Neuronal stem cell (in vitro differentiated cells): Measurements from ENCODE around the gene CRIP3.
A peak's percentile ranks its signal among the peaks of the same experiment; 100 is the strongest.

Source experiments
- DNase-seq: peaks from one replicate; pipeline ENCODE4 v3.0.0-alpha.2; 2013; ENCODE audit warnings: low spot score
- H2AFZ ChIP-seq: one replicate; pipeline ENCODE4 v1.6.1; 2013; ENCODE audit warnings: mild to moderate bottlenecking, low read length, inconsistent platforms
- H2AK5ac ChIP-seq: 2 replicates; pipeline ENCODE4 v1.6.1; 2013; ENCODE audit warnings: low read depth, mild to moderate bottlenecking, inconsistent platforms, low read length, moderate library complexity, mixed read lengths
- H2BK120ac ChIP-seq: 2 replicates; pipeline ENCODE4 v1.6.1; 2013; ENCODE audit warnings: low read depth, mild to moderate bottlenecking, inconsistent platforms, low read length, moderate library complexity, mixed read lengths
- H2BK12ac ChIP-seq: one replicate; pipeline ENCODE4 v1.6.1; 2013; ENCODE audit warnings: low read length, inconsistent platforms
- H2BK15ac ChIP-seq: 2 replicates; pipeline ENCODE4 v1.6.1; 2013; ENCODE audit warnings: mild to moderate bottlenecking, low read length, inconsistent platforms, mixed read lengths
- H2BK5ac ChIP-seq: one replicate; pipeline ENCODE4 v1.6.1; 2013; ENCODE audit warnings: inconsistent platforms, mild to moderate bottlenecking, low read length, moderate library complexity
- H3K14ac ChIP-seq: one replicate; pipeline ENCODE4 v1.6.1; 2013; ENCODE audit warnings: low read length, inconsistent platforms
- H3K18ac ChIP-seq: 2 replicates; pipeline ENCODE4 v1.6.1; 2013; ENCODE audit warnings: low read length, inconsistent platforms
- H3K23ac ChIP-seq: 2 replicates; pipeline ENCODE4 v1.6.1; 2013; ENCODE audit warnings: low read depth, mild to moderate bottlenecking, mixed read lengths, low read length, inconsistent platforms; ENCODE audit not compliant: poor library complexity
- H3K27ac ChIP-seq: replicated peaks from 3 replicates; pipeline ENCODE4 v1.5.1; 2013; ENCODE audit warnings: low read length, inconsistent platforms
- H3K27me3 ChIP-seq, 3 experiments: 2 replicates each; pipeline ENCODE4 v1.6.1; 2013; ENCODE audit warnings: low read length in 3 of 3, mild to moderate bottlenecking in 2 of 3, inconsistent platforms in 1 of 3, low read depth in 1 of 3, mixed read lengths in 1 of 3, moderate library complexity in 1 of 3; ENCODE audit not compliant: control insufficient read depth in 3 of 3, insufficient read depth in 3 of 3
- H3K36me3 ChIP-seq, 2 donors: replicated peaks in 1 of 2; 2 replicates each; pipeline ENCODE4 v1.6.1; 2013; ENCODE audit warnings: low read length in 2 of 2; ENCODE audit not compliant: control insufficient read depth in 2 of 2, insufficient read depth in 2 of 2
- H3K4ac ChIP-seq: 2 replicates; pipeline ENCODE4 v1.6.1; 2013; ENCODE audit warnings: inconsistent platforms, mild to moderate bottlenecking, low read length, moderate library complexity
- H3K4me1 ChIP-seq, 2 donors: 1 replicate in 1 of 2; 2 replicates in 1 of 2; pipeline ENCODE4 v1.6.1; 2013; ENCODE audit warnings: low read length in 2 of 2, low read depth in 1 of 2; ENCODE audit not compliant: control insufficient read depth in 2 of 2, insufficient read depth in 1 of 2
- H3K4me2 ChIP-seq: one replicate; pipeline ENCODE4 v1.6.1; 2013; ENCODE audit warnings: mild to moderate bottlenecking, low read length, inconsistent platforms; ENCODE audit not compliant: insufficient read depth, poor library complexity, severe bottlenecking
- H3K4me3 ChIP-seq, 2 donors: 2 replicates each; pipeline ENCODE4 v1.5.1; 2013; ENCODE audit warnings: low read length in 2 of 2, mild to moderate bottlenecking in 2 of 2, inconsistent platforms in 1 of 2, moderate library complexity in 1 of 2
- H3K79me1 ChIP-seq: one replicate; pipeline ENCODE4 v1.6.1; 2013; ENCODE audit warnings: low read depth, mild to moderate bottlenecking, inconsistent platforms, low read length, moderate library complexity
- H3K9ac ChIP-seq: one replicate; pipeline ENCODE4 v1.6.1; 2013; ENCODE audit warnings: mild to moderate bottlenecking, low read depth, low read length, inconsistent platforms; ENCODE audit not compliant: poor library complexity
- H3K9me3 ChIP-seq, 2 donors: replicated peaks in 1 of 2; 2 replicates each; pipeline versions ENCODE3 to v1.6.1; 2013; ENCODE audit warnings: low read length in 2 of 2, mild to moderate bottlenecking in 2 of 2, inconsistent platforms in 1 of 2, low read depth in 1 of 2, mixed read lengths in 1 of 2, moderate library complexity in 1 of 2; ENCODE audit not compliant: control insufficient read depth in 2 of 2, insufficient read depth in 1 of 2
- H4K8ac ChIP-seq: one replicate; pipeline ENCODE4 v1.6.1; 2013; ENCODE audit warnings: low read depth, mild to moderate bottlenecking, inconsistent platforms, low read length, moderate library complexity
- H4K91ac ChIP-seq: one replicate; pipeline ENCODE4 v1.6.1; 2013; ENCODE audit warnings: low read length, low read depth, mild to moderate bottlenecking, inconsistent platforms; ENCODE audit not compliant: poor library complexity
- WGBS, 2 donors: extraction: QIAGEN DNeasy Blood & Tissue Kit; methylation state at CpG; one replicate each; pipeline ENCODE4 v1.1.7; 2013; ENCODE audit warnings: missing lambda C conversion rate in 2 of 2, mixed read lengths in 1 of 2; ENCODE audit not compliant: insufficient read length in 2 of 2, insufficient replicate concordance in 1 of 2; ENCODE audit errors: extremely low coverage in 2 of 2; 5-methylcytosine and 5-hydroxymethylcytosine counted together

The CRIP3 gene

DNA sequence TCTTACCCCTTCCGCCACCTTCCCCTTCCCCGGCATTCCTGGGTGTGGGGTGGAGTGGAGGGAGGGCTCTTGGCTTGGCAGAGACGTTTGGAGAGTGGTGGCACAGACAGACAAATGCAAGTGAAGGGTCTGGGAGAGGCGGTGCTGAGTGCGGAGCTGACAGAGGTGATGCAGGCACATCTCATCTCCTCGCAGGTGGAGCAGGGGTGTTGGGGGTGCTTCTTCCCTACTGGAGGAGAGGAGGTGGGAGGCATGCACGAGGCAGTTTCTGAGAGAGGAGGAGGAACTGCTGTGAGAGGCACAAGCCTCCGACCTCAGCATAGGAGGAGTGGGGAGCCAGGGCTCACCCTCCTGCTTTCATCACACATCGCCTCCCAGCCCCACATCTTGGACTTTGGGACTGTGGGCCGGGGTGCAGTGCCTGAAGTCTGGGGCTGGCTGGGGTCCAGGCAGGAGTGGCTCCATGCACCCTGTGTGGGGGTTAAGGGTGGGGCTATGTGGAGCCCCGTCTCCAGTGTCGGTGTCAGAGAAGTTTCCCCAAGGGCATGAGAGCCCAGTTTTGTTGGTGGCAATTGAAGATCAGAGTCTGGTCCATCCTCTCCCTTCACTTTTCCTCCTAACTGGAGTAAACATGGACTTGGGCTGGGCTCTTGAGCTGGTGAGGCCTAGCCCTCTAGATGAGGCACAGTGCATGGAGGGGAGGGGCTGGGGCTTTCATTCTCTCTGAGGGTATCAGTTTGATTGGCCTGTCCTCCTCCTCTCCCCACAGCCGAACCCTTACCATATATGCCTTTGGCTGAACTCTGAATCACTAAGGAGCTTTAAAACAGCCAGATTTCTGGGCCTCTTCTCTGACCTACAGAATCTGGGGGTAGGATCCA lies 30.7 kb downstream of the CRIP3 start:
- Histone ChIP-seq H2BK120ac (peak overlapping the region; percentile 22), H3K36me3 (no peaks in the 10 kb centered on the region), H3K4ac (peak overlapping the region; percentile 44), H3K14ac (no peak overlapping the region), H2AK5ac (peak overlapping the region; percentile 85), H2AFZ (peak overlapping the region; percentile 34), H3K9me3 (no peaks in the 10 kb centered on the region), H4K8ac (no peak overlapping the region), H3K79me1 (no peaks in the 10 kb centered on the region), H3K9ac (peak overlapping the region; percentile 68), H3K23ac (peak overlapping the region; percentile 28), H3K4me2 (no peak overlapping the region), H2BK15ac (peak overlapping the region; percentile 93), H3K18ac (peak overlapping the region; percentile 76), H2BK12ac (peak overlapping the region; percentile 87), H4K91ac (peak overlapping the region; percentile 40), H3K4me3 (no peak overlapping the region), H3K27ac (no peak overlapping the region), H3K27me3 (peaks cover 0 to 34% (median 18%) of the 10 kb centered on the region in 3 experiments), H3K4me1 (peaks cover 24 to 32% of the 10 kb centered on the region in 2 donors), H2BK5ac (no peak overlapping the region)
- no peak for DNase-seq
- WGBS, 2 donors = no CpG with 5 or more reads among the region's 13 CpGs

DNA sequence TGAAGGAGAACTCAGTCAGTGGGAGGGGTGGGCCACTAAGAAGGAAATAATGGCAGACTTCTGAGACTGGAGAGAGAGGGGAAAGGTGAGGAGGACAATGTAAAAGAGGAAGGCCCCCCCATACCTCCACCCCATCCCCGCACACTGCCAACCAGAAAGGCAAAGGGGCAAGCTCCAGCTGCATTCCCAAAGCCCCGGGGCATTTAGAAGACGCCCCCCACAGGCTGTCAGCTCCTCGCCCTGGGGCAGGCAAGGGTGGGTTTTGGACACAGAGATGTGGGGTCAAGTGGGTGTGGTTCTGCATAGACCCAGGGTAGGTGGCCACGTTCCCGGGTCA lies 31.4 kb downstream of the CRIP3 start:
- peak overlapping the region; percentile 85 for H2AK5ac ChIP-seq
- peak overlapping the region; percentile 76 for H3K18ac ChIP-seq
- no peaks in the 10 kb centered on the region for H3K9me3 ChIP-seq
- H3K14ac ChIP-seq = no peak overlapping the region
- no peak overlapping the region for H3K4ac ChIP-seq
- peak overlapping the region; percentile 28 for H3K23ac ChIP-seq
- peak overlapping the region; percentile 45 for H2BK5ac ChIP-seq
- H3K4me2 ChIP-seq = no peak overlapping the region
- DNase-seq = no peak
- H3K79me1 ChIP-seq = no peaks in the 10 kb centered on the region
- no CpG with 5 or more reads among the region's 6 CpGs for WGBS, 2 donors
- no peak overlapping the region for H4K8ac ChIP-seq
- no peak overlapping the region for H4K91ac ChIP-seq
- no peak overlapping the region for H2AFZ ChIP-seq
- peaks cover 0 to 34% (median 18%) of the 10 kb centered on the region in 3 experiments for H3K27me3 ChIP-seq
- no peaks in the 10 kb centered on the region for H3K36me3 ChIP-seq
- H3K9ac ChIP-seq = no peak overlapping the region
- peaks cover 24 to 32% of the 10 kb centered on the region in 2 donors for H3K4me1 ChIP-seq
- H2BK120ac ChIP-seq = peak overlapping the region; percentile 23
- peak overlapping the region; percentile 72 for H2BK15ac ChIP-seq
- no peak overlapping the region for H3K4me3 ChIP-seq
- H3K27ac ChIP-seq = no peak overlapping the region
- H2BK12ac ChIP-seq = peak overlapping the region; percentile 69

DNA sequence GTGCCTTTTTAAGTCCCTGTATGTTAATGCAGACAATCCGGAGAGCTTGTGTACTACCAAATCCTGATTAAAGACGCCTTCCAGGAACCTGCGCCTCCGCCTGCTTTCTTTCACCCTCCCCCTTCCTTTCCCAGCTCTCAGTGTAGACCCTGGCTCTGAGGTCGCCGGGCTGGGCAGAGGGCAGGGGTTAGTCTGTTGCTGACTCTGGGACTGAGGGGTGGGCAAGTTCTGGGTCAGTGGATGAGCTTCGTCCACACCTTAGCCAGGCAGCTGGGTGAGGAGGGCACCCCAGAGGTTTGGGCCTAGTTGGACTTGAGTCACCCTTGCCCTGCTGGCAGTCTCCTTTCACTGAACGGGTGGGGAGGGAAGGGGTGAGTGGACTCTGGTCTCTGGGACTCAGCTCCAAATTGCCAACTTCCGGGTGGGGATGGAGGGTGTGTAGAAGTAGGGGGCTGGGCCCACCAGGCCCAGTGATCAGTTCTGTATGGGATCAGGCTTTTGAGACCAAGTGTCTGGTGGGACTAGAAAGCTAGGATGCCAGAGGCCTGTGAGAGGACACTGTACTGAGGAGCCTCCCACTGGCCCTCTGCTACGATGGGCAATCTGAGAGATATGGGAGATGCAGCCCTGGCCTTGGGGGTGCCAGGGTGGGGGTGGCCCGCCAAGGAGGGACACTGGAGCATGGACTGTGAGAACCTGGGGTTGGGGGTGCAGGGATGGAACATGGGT lies 31.9 kb downstream of the CRIP3 start:
- no peaks in the 10 kb centered on the region for H3K79me1 ChIP-seq
- peak overlapping the region; percentile 95 for H3K18ac ChIP-seq
- H3K27ac ChIP-seq = no peak overlapping the region
- no peaks in the 10 kb centered on the region for H3K36me3 ChIP-seq
- peak overlapping the region; percentile 72 for H2BK15ac ChIP-seq
- no peak overlapping the region for H4K8ac ChIP-seq
- H3K4ac ChIP-seq = peak overlapping the region; percentile 53
- peak overlapping the region; percentile 23 for H2BK120ac ChIP-seq
- peaks cover 24 to 32% of the 10 kb centered on the region in 2 donors for H3K4me1 ChIP-seq
- H3K9ac ChIP-seq = peak overlapping the region; percentile 73
- WGBS, 2 donors = no CpG with 5 or more reads among the region's 11 CpGs
- no peak overlapping the region for H3K14ac ChIP-seq
- H3K9me3 ChIP-seq = no peaks in the 10 kb centered on the region
- peak overlapping the region; percentile 45 for H2BK5ac ChIP-seq
- H2AK5ac ChIP-seq = peak overlapping the region; percentile 85
- peaks cover 0 to 34% (median 18%) of the 10 kb centered on the region in 3 experiments for H3K27me3 ChIP-seq
- peak overlapping the region; percentile 79 for H3K4me2 ChIP-seq
- DNase-seq = no peak
- peak overlapping the region; percentile 98 for H2BK12ac ChIP-seq
- peak overlapping the region; percentile 62 for H3K23ac ChIP-seq
- no peak overlapping the region for H4K91ac ChIP-seq
- H2AFZ ChIP-seq = peak overlapping the region; percentile 66
- H3K4me3 ChIP-seq = peak overlapping the region in 1 of 2 donors; percentile 66
